ENCODE results near the gene MIS18A. TPM values are rescaled to one million over a fixed set of nuclear protein-coding genes. Genes with fewer than 3 reads are reported as not detected.

MIS18A gene
- total and polyA plus RNA-seq, 10 of the 15 experiments (the other 5 are each of a cell fraction or from before 2014, with no cell fraction given): 6.5 to 48.9 (median 24.8) TPM

GRCh38 chr21:32240851-32241687 lies 37.8 kb downstream of the MIS18A start (continued):
- TF ChIP-seq ZBTB40 (IDR thresholded peaks at IDR 0.05; ENCODE audit: borderline replicate concordance): peak; percentile 47; the same call in 1 of the 2 replicates
- TF ChIP-seq CHD1 (IDR thresholded peaks at IDR 0.05; ENCODE audit: low read depth, low read length): no peak

DNA sequence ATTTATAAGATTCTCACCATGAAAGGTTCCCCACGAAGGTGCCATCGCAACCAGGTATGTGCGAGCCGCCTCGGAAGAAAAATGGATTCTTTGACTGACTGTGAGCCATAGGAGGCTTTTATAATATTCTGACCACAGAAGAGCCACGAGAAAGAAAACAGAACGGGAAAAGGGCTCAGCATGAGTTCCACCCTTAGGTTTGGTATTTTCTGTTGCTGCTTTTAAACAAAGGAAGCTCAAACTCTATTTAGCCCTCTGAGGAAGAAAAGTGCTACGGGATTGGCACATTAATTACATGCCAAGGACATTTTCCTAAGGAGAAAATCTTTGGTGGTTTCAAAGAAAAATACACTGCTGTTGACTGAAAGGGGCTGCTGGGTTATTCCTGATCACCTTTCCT lies 39.3 kb downstream of the MIS18A start:
- ChIA-PET POLR2A (interaction anchor here (0.6 kb wide), 1 partner anchor 93 kb away, joined by 3 read pairs; no protein-coding TSS in a partner anchor), CTCF (no interaction called here), RAD21 (ENCODE audit: unreplicated experiment) (no interaction called here), SMC1A (ENCODE audit: uncharacterized antibody, unreplicated experiment) (interaction anchor here (1.3 kb wide), 1 partner anchor 120 kb away, joined by 3 read pairs; no protein-coding TSS in a partner anchor)
- Histone ChIP-seq H3K79me2 (ENCODE audit: control insufficient read depth, insufficient read depth, low read length) (no peaks in the 10 kb centered on the region), H3K4me3 (no peak overlapping the region), H3K36me3 (ENCODE audit: control insufficient read depth in 2 of 2, insufficient read depth in 2 of 2, low read length in 1 of 2) (no peaks in the 10 kb centered on the region), H4K20me1 (ENCODE audit: control insufficient read depth, insufficient read depth) (no peaks in the 10 kb centered on the region), H3K4me1 (ENCODE audit: control insufficient read depth, insufficient read depth, low read length) (peaks cover 10% of the 10 kb centered on the region), H3K27ac (ENCODE audit: control insufficient read depth, insufficient read depth) (no peak overlapping the region), H2AFZ (ENCODE audit: control insufficient read depth, low read depth, low read length) (no peak overlapping the region), H3K9ac (ENCODE audit: control insufficient read depth, insufficient read depth, low read length) (no peak overlapping the region), H3K27me3 (replicated peaks in 1 of 2; ENCODE audit: control insufficient read depth in 2 of 2, insufficient read depth in 2 of 2, low read length in 1 of 2) (no peaks in the 10 kb centered on the region; a peak in 2 of 4 replicates), H3K9me3 (replicated peaks; ENCODE audit: control insufficient read depth, insufficient read depth, low read length) (no peaks in the 10 kb centered on the region; the same call in 2 of the 3 replicates), H3K4me2 (ENCODE audit: control insufficient read depth, insufficient read depth) (no peak overlapping the region)
- TF ChIP-seq RELA (IDR thresholded peaks at IDR 0.05; ENCODE audit: borderline replicate concordance, partially characterized antibody): no peak
- WGBS (ENCODE audit: insufficient coverage, insufficient replicate concordance, low lambda C conversion rate, missing lambda C conversion rate): 50% methylated on average over 8 of the region's 8 CpGs
- ATAC-seq: no peak
- intact Hi-C loops (cut with micrococcal nuclease; ENCODE audit: unreplicated experiment) (no loop called here), in situ Hi-C loops (cut with MboI) (no loop called here)
- DNase-seq (ENCODE audit: low read depth, low spot score): no peak
- no peak for FAIRE-seq
- no TSS peak for BruUV-seq (replicated peaks)
